DOHH2 (cell line): ENCODE measurements around the gene ZNF280D.

Experiments
- CTCF ChIP-seq: fragments of 200-600 bp; sonication (generic); IDR thresholded peaks from one replicate; pipeline ENCODE4 v1.5.1; 2014; ENCODE audit warnings: antibody characterized with exemption, mild to moderate bottlenecking, low read depth, low read length; ENCODE audit not compliant: poor library complexity, severe bottlenecking
- EZH2phosphoT487 ChIP-seq: fragments of 200-600 bp; sonication (generic); IDR thresholded peaks from 2 replicates; pipeline ENCODE4 v1.6.1; 2017; ENCODE audit warnings: borderline replicate concordance, mild to moderate bottlenecking, antibody characterized with exemption, low read length, moderate library complexity, mixed read lengths

- no peak for TF ChIP-seq CTCF
- no peak for TF ChIP-seq EZH2phosphoT487
Measured at GRCh38 chr15:56582785-56583184, 150.5 kb downstream of the ZNF280D start.
